HG02623 (cell line): Measurements from ENCODE around the gene CFAP99.
A peak's percentile ranks its signal among the peaks of the same experiment; 100 is the strongest.

Source experiments
- ATAC-seq: cut with Tn5 transposase; IDR thresholded peaks from one replicate; pipeline ENCODE4 v1.9.1; 2021; ENCODE audit warnings: moderate library complexity; ENCODE audit not compliant: unreplicated experiment

Gene CFAP99

GRCh38 chr4:2497931-2498330, 79.2 kb downstream of the CFAP99 start:
- ATAC-seq: peak; percentile 81

- ATAC-seq: no peak
Measured at GRCh38 chr4:2500547-2500946, 81.8 kb downstream of the CFAP99 start.

- ATAC-seq: no peak
Measured at GRCh38 chr4:2501034-2501594, 82.4 kb downstream of the CFAP99 start.

- ATAC-seq: no peak
Measured at GRCh38 chr4:2503809-2504208, 85.1 kb downstream of the CFAP99 start.

- ATAC-seq: no peak
Measured at GRCh38 chr4:2507259-2507658, 88.5 kb downstream of the CFAP99 start.

- ATAC-seq: no peak
Measured at GRCh38 chr4:2507855-2508254, 89.1 kb downstream of the CFAP99 start.

- no peak for ATAC-seq
Measured at GRCh38 chr4:2510351-2511259, 91.8 kb downstream of the CFAP99 start.

GRCh38 chr4:2511645-2512131, 92.9 kb downstream of the CFAP99 start:
- no peak for ATAC-seq
